SIG-M5 (cell line): ENCODE measurements around the gene BRF1.
"Not testable (repeated sequence)": the region's sequence is repeated elsewhere in the genome, so short reads cannot be mapped to it uniquely, and the experiment has no call there.

Experiments used
- DNase-seq: peaks from one replicate; lab custom pipeline; 2025; lab: John Stamatoyannopoulos, UW

The BRF1 gene

GRCh38 chr14:105287249-105288102, 13.3 kb downstream of the BRF1 start:
- no peak for DNase-seq

GRCh38 chr14:105286759-105287144, 14.0 kb downstream of the BRF1 start:
- no peak for DNase-seq

GRCh38 chr14:105285174-105285573, 15.6 kb downstream of the BRF1 start:
- no peak for DNase-seq

- no peak for DNase-seq
These were observed 16.9 kb downstream of the BRF1 start for GRCh38 chr14:105283899-105284298.

GRCh38 chr14:105283028-105283427, 17.8 kb downstream of the BRF1 start:
- DNase-seq, result no peak

- DNase-seq, result no peak
These were observed 18.6 kb downstream of the BRF1 start for GRCh38 chr14:105282098-105282725.

GRCh38 chr14:105281371-105282097, 19.3 kb downstream of the BRF1 start:
- DNase-seq, result no peak

GRCh38 chr14:105280525-105280924, 20.3 kb downstream of the BRF1 start:
- DNase-seq, result no peak

GRCh38 chr14:105279642-105280361, 21.0 kb downstream of the BRF1 start:
- no peak for DNase-seq

GRCh38 chr14:105277448-105277847, 23.4 kb downstream of the BRF1 start:
- not testable (repeated sequence) for DNase-seq

GRCh38 chr14:105275267-105275946, 25.4 kb downstream of the BRF1 start:
- no peak for DNase-seq

- DNase-seq, result no peak
These were observed 26.2 kb downstream of the BRF1 start for GRCh38 chr14:105274637-105275036.

- no peak for DNase-seq
These were observed 27.7 kb downstream of the BRF1 start for GRCh38 chr14:105273062-105273461.

GRCh38 chr14:105272623-105273022, 28.2 kb downstream of the BRF1 start:
- no peak for DNase-seq

- DNase-seq, result no peak
These were observed 29.4 kb downstream of the BRF1 start for GRCh38 chr14:105271224-105271890.

- no peak for DNase-seq
These were observed 31.4 kb downstream of the BRF1 start for GRCh38 chr14:105269405-105269804.

GRCh38 chr14:105268736-105269354, 32.0 kb downstream of the BRF1 start:
- no peak for DNase-seq

- no peak for DNase-seq
These were observed 32.8 kb downstream of the BRF1 start for GRCh38 chr14:105267820-105268548.

- no peak for DNase-seq
These were observed 39.0 kb downstream of the BRF1 start for GRCh38 chr14:105261781-105262180.

- no peak for DNase-seq
These were observed 39.8 kb downstream of the BRF1 start for GRCh38 chr14:105260959-105261358.
